Activated CD8-positive, alpha-beta memory T cell treated with anti-CD3 and anti-CD28 coated beads for 36 hours (primary cell): Measurements from ENCODE around the gene ATP2C2. TPM values are rescaled to one million over a fixed set of nuclear protein-coding genes. Genes with fewer than 3 reads are reported as not detected.
"Not testable (repeated sequence)": the region's sequence is repeated elsewhere in the genome, so short reads cannot be mapped to it uniquely, and the experiment has no call there.

Experiments
- CTCF ChIA-PET: fragments of 350-600 bp; sonication (Branson Sonifier 250); formaldehyde crosslinking; loops from one replicate; lab custom pipeline; 2021; ENCODE audit warnings: antibody characterized with exemption; lab: Charles Lee
- POLR2A ChIA-PET: fragments of 350-600 bp; sonication (Branson Sonifier 250); formaldehyde crosslinking; loops from one replicate; lab custom pipeline; 2021; ENCODE audit warnings: antibody characterized with exemption; lab: Charles Lee
- total RNA-seq, 2 experiments: library from RNA; stranded (reverse); gene quantifications; one replicate each; pipeline ENCODE4 v1.2.3, GENCODE V29; 2021

The ATP2C2 gene
- total RNA-seq, 2 experiments from 2014 or later: not detected

DNA sequence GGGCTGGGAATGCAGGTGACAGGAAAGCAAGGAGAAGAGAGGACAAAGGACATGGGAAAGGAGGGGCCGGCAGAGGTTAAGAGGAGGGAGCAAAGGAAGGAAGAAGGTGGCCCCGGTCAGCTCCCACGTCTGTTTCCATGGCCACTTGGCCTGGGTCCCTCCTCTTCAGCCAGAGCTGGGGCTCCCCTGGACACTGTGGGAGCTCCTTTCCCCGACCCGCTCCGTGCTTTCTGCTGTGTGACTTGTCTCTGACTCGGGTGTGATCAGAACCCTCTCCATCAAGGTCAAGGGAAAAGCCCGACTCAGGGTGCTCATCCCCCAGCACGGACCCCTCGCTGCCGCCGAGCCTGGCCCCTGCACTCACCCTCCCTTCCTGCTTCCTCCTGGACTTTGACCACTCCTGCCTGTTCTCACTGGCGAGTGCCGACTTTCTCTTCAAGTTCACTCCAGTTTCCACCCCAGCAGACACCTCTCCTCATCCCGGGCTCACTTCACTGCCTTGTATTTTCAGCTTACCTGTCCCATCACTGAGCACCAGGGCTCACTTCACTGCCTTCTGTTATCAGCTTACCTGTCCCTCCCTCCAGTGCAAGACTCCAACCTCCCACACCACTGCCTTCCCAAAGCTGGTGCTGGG, 74.9 kb downstream of the ATP2C2 start:
- ChIA-PET POLR2A (interaction anchor here (0.6 kb wide), 1 partner anchor 170 kb away, joined by 3 read pairs; no protein-coding TSS in a partner anchor), CTCF (no interaction called here)

DNA sequence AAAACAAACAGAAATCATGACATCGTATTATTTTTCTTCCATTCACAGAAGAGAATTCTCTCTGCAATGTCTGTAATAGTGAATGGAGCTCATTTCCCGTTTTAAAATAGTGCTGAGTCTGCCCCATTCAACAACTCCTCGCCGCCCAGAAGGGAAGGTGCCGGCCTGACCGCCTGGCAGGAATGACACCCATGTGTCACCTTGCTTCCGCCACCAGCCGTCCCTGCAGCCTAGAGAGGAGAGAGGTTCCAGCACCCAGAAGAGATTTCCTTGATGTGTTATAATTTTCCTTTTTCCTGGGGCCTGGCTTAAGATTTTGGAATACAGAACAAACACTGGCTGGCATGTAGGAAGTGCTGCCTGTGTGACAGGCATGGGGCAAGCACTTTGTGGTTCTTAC, 76.1 kb downstream of the ATP2C2 start:
- CTCF ChIA-PET: no interaction called here
- POLR2A ChIA-PET: no interaction called here

DNA sequence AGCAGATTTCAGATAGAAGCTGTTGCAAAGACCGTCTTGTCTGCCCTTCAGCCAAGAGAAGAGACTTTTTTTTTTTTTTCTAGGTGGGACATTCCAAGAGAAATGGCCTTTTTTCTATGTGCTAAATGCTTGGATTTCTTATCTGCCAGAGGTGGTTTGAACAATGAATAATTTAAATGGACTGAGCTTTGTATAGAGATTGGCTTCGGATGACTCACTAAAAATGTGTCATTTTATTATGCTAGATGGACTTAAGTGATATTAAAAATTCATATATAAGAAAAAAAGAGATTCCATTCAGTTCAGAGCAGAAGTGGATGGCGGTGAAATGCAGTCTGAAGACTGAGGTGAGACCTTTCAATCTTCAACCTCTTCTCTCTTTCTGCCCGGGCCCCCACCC, 77.7 kb downstream of the ATP2C2 start:
- ChIA-PET CTCF (no interaction called here), POLR2A (no interaction called here)

GRCh38 chr16:84446596-84447392, 78.5 kb downstream of the ATP2C2 start:
- ChIA-PET CTCF (no interaction called here), POLR2A (no interaction called here)

- CTCF ChIA-PET: no interaction called here
- POLR2A ChIA-PET: no interaction called here
Measured at GRCh38 chr16:84448444-84448843, 80.1 kb downstream of the ATP2C2 start.

- ChIA-PET CTCF (no interaction called here), POLR2A (no interaction called here)
Measured at GRCh38 chr16:84449156-84450140, 81.1 kb downstream of the ATP2C2 start.

DNA sequence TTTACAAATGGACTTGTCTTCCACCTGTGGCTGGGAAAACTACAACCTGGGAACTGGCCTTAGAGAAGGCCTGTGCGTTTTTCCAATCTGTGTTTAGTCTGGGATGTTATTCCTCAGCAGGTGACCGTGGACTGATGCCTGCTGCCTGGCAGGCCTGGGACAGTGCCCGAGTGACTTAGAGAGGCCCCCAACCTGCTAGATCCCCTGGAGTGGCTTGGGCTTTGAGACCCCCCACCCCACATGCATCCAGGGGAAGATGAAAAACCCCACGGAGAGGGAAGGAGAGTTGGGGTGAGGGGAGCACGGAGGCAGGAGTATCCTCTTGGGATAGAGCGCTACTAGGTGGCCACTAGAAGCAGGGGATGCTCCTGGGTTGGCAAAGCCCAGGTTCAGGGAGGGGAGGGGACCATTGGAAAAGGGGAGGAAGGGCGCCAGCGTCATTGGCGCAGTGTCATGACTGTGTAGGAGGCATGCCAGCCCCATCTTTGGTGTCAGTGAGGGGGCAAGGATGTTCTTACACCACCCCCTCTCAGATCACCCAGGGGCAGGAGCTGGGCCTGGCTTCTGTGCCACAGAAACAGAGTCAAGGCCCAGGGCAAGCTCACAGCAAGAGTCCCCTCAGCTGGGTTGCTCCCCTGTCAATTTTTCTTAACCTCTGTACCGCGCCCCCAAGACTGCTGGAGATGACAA, 82.0 kb downstream of the ATP2C2 start:
- CTCF ChIA-PET: no interaction called here
- POLR2A ChIA-PET: no interaction called here

GRCh38 chr16:84451010-84451676, 82.8 kb downstream of the ATP2C2 start:
- POLR2A ChIA-PET, CTCF ChIA-PET: not testable (repeated sequence)

DNA sequence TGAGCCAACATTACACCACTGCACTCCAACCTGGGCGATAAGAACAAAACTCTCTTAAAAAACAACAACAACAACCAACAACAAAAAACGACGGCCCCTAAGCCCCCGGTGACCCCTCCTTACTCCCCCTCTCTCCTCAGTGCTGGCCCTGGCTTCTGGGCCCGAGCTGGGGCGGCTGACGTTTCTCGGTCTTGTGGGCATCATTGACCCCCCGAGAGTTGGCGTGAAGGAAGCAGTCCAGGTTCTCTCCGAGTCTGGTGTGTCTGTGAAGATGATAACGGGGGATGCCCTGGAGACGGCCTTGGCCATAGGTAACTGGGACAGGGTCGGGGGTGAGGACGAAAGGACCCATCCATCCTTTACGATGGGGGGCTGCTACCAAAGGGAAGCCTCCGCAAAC, 83.4 kb downstream of the ATP2C2 start:
- ChIA-PET CTCF (interaction anchor here (0.7 kb wide), 1 partner anchor 171 kb away, joined by 3 read pairs; no protein-coding TSS in a partner anchor), POLR2A (no interaction called here)

DNA sequence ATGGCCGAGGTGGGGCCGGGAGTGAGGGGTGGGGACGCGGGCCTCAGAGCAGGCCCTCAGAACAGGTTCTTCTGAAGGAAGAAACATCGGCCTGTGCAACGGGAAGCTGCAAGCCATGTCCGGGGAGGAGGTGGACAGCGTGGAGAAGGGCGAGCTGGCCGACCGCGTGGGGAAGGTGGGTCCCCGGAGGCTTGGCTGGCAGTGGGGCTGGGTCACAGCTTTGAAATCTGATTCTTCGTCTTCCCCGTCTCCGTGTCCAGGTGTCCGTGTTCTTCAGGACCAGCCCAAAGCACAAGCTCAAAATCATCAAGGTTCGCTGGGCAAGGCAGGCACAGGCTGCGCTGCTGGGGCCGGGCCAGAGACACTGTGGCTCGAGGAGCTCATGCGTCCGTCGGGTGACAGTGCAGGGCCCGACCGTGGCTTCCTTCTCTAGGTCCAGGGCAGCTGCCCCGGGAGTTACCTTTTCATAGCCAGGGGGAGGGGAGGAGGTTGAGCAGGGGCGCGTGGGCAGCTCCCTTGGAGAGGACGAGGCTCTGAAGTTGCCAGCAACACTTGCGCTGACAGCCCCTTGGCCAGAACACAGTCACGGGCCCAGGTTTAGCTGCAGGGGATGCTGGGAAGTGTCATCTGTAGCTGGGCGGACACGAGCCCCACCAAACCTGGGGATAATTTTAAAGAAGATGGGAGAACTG, 84.9 kb downstream of the ATP2C2 start:
- ChIA-PET CTCF (no interaction called here), POLR2A (no interaction called here)

- ChIA-PET POLR2A (no interaction called here), CTCF (no interaction called here)
Measured at GRCh38 chr16:84454611-84455010, 86.3 kb downstream of the ATP2C2 start.

DNA sequence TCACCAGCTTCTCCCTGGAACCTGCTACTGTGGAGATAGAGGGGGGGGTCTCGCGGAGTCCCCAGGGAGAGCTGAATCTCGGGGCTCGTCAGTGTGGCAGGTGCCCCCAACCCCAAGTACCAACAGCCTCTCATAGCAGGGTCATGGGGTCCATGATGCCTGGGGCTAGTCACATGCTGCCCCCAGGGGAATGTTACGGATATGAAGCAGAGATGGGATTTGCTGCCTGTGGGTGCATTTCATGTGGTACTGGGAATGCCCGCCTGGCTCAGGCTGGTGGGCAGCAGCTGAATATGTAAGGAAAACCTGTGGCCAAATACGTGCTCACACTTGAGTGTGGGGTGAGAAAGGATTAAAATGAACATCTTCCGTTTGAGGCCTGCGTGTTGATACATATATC, 86.7 kb downstream of the ATP2C2 start:
- ChIA-PET POLR2A (no interaction called here), CTCF (no interaction called here)

- POLR2A ChIA-PET: no interaction called here
- CTCF ChIA-PET: no interaction called here
Measured at GRCh38 chr16:84458606-84459532, 90.5 kb downstream of the ATP2C2 start.

- CTCF ChIA-PET: no interaction called here
- POLR2A ChIA-PET: no interaction called here
Measured at GRCh38 chr16:84459533-84459894, 91.2 kb downstream of the ATP2C2 start.

GRCh38 chr16:84459941-84460405, 91.6 kb downstream of the ATP2C2 start:
- ChIA-PET CTCF (no interaction called here), POLR2A (no interaction called here)

DNA sequence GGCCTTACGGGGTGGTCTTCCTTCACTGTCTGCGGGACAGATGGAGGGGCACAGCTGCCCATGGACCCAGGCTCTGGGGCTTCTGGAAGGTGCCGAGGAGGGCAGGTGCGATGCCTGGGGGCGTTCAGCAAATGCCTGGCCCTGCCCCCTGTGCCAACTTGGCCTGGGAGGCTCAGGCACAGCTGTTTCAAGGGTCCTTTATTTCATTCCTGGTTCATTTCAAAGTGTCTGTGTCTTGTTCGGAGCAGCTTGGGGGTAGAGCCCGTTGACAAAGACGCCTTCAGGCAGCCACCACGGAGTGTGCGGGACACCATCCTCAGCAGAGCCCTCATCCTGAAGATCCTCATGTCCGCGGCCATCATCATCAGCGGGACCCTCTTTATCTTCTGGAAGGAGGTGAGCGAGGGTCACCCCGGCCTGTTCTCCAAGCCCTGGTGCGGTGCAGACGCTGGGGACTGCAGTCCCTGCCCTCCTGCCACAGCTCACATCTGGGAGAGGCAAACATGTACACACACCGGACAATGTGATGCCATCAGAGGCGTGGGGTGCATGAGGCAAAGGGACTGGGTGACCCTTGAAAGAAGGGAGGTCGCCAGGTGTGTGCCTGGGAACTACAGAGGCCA, 92.2 kb downstream of the ATP2C2 start:
- CTCF ChIA-PET: no interaction called here
- POLR2A ChIA-PET: no interaction called here

DNA sequence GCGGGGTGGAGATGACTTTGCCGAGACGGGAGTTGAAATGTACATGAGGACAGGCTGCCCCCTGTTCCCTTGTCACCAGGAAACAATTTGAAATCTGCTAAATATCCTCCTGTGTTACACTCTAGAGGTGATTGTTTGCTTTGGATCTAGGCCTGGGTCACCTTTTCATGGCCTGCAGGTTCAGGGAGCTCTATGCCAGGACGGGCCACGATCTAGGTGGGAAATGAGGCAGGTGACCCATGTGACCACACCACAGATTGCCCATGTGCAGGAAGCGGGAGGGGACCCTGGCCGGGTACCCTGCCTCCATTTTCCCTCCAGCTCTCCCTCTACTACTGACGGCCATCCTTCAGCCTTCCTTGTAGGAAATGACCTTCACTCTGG, 92.7 kb downstream of the ATP2C2 start:
- ChIA-PET CTCF (no interaction called here), POLR2A (no interaction called here)
